Spleen (tissue), 11 donors: ENCODE results near the gene GARNL3. TPM values are rescaled to one million over a fixed set of nuclear protein-coding genes. Genes with fewer than 3 reads are reported as not detected.

Source experiments
- DNase-seq: peaks from one replicate; pipeline ENCODE4 v3.0.0-alpha.2; 2020
- H3K27ac ChIP-seq, 8 donors: fragments of 200-600 bp; sonication (generic) in 7 of 8; 1 replicate in 4 of 8; 2 replicates in 4 of 8; pipeline versions ENCODE4 v1.5.0 to v1.8.0; 2016 to 2021; ENCODE audit warnings: inconsistent platforms in 4 of 8, mild to moderate bottlenecking in 4 of 8, moderate library complexity in 1 of 8
- H3K27me3 ChIP-seq, 7 donors: fragments of 200-600 bp; sonication (generic) in 6 of 7; replicated peaks in 1 of 7; 1 replicate in 4 of 7; 2 replicates in 3 of 7; pipeline versions ENCODE4 v1.5.0 to v1.8.0; 2016 to 2021; ENCODE audit warnings: inconsistent platforms in 3 of 7, mild to moderate bottlenecking in 1 of 7
- H3K36me3 ChIP-seq, 6 donors: fragments of 200-600 bp; sonication (generic) in 5 of 6; 1 replicate in 4 of 6; 2 replicates in 2 of 6; pipeline versions ENCODE4 v1.5.0 to v1.8.0; 2016 to 2021; ENCODE audit warnings: inconsistent platforms in 2 of 6
- H3K4me1 ChIP-seq, 6 donors: fragments of 200-600 bp; sonication (generic) in 5 of 6; 1 replicate in 3 of 6; 2 replicates in 3 of 6; pipeline versions ENCODE4 v1.5.0 to v1.8.0; 2016 to 2021; ENCODE audit warnings: inconsistent platforms in 3 of 6
- H3K4me3 ChIP-seq, 8 donors: fragments of 200-600 bp; sonication (generic) in 7 of 8; 1 replicate in 4 of 8; 2 replicates in 4 of 8; pipeline versions ENCODE4 v1.5.0 to v1.8.0; 2016 to 2021; ENCODE audit warnings: inconsistent platforms in 4 of 8, mild to moderate bottlenecking in 4 of 8, moderate library complexity in 2 of 8
- H3K9me3 ChIP-seq, 8 donors: fragments of 200-600 bp; sonication (generic) in 7 of 8; 1 replicate in 4 of 8; 2 replicates in 4 of 8; pipeline versions ENCODE4 v1.5.0 to v1.8.0; 2016 to 2021; ENCODE audit warnings: inconsistent platforms in 4 of 8
- CTCF ChIP-seq, 11 experiments: fragments of 200-600 bp in 7 of 11; fragments of 450-650 bp in 4 of 11; sonication (generic) in 4 of 11; IDR thresholded peaks in 8 of 11; conservative IDR thresholded peaks in 3 of 11; 1 replicate in 7 of 11; 2 replicates in 4 of 11; pipeline versions ENCODE4 v1.4.0 to v1.8.0; 2016 to 2021; ENCODE audit warnings: antibody characterized with exemption in 11 of 11, inconsistent platforms in 4 of 11, mild to moderate bottlenecking in 1 of 11
- POLR2A ChIP-seq, 3 donors: fragments of 450-650 bp; IDR thresholded peaks; one replicate each; pipeline ENCODE4 v1.5.1; 2017; ENCODE audit warnings: antibody characterized with exemption in 3 of 3, mild to moderate bottlenecking in 1 of 3
- POLR2AphosphoS5 ChIP-seq, 3 donors: sonication (generic); formaldehyde crosslinking; IDR thresholded peaks; one replicate each; pipeline ENCODE4 v1.5.1; 2017; ENCODE audit warnings: antibody characterized with exemption in 3 of 3
- WGBS, 5 donors: extraction: QIAGEN DNeasy Blood & Tissue Kit in 3 of 5; methylation state at CpG; one replicate each; pipeline versions ENCODE4 v1.1.5 to v1.1.7; 2013 to 2018; 5-methylcytosine and 5-hydroxymethylcytosine counted together
- intact Hi-C: fragments of 100-400 bp; cut with DNase I; formaldehyde crosslinking; loops from one replicate; pipeline ENCODE4 v1.15.0; 2023; ENCODE audit warnings: low total_unique reads
- polyA plus RNA-seq, 3 donors: library from polyadenylated mRNA; stranded (reverse); fragments of 200-250 nt; gene quantifications; one replicate each; pipeline ENCODE4 v1.2.1, GENCODE V29; 2013
- total RNA-seq, 7 donors: library from RNA; depleted of rRNA in 3 of 7; stranded (reverse); fragments of >200 nt in 3 of 7; fragmentation: NEBNext Ultra II Directional in 4 of 7; extraction: Animal tissue kit (Norgen Biotek cat#: 25700) in 4 of 7; gene quantifications; one replicate each; pipeline versions ENCODE4 v1.1.0 to v1.2.1, GENCODE V29; 2016 to 2021
- donor health status: healthy with polysubstance abuse.
- donor health status: DM: no; HTN: no; CAD: no; lungs with moderate emphysema.
- donor health status: DM: no; HTN: no; CAD: no.
- donor health status: Bipolar disorder and iron deficiency.
- donor health status: healthy.
- donor health status: DM: no; HTN: no; CAD: no.
- donor health status: DM: yes; HTN: yes; CAD: no.

The GARNL3 gene
- total and polyA plus RNA-seq, 10 donors, result 2.1 to 14.7 (median 10.0) TPM

- TF ChIP-seq POLR2AphosphoS5 (IDR thresholded peaks at IDR 0.05) (no peak), POLR2A (IDR thresholded peaks at IDR 0.05) (no peak), CTCF (IDR thresholded peaks at IDR 0.05 in 8 of 11, conservative IDR thresholded peaks at IDR 0.05 in 3 of 11) (no peak)
- Histone ChIP-seq H3K4me1 (peaks cover 0 to 10% (median 2%) of the 10 kb centered on the region in 6 donors), H3K9me3 (no peaks in the 10 kb centered on the region), H3K27me3 (no peaks in the 10 kb centered on the region), H3K36me3 (peaks cover 0 to 24% (median 0%) of the 10 kb centered on the region in 6 donors), H3K27ac (no peak overlapping the region), H3K4me3 (no peak overlapping the region)
- intact Hi-C loops, result no loop called here
- 76 to 89% (median 88%) methylated on average over 3 of the region's 3 CpGs; no CpG with 5 or more reads in 1 of the 5 donors for WGBS, 5 donors
- DNase-seq, result no peak
These were observed 93.5 kb downstream of the GARNL3 start for GRCh38 chr9:127358023-127358535.

- intact Hi-C loops, result no loop called here
- TF ChIP-seq POLR2AphosphoS5 (IDR thresholded peaks at IDR 0.05) (no peak), CTCF (IDR thresholded peaks at IDR 0.05 in 8 of 11, conservative IDR thresholded peaks at IDR 0.05 in 3 of 11) (no peak), POLR2A (IDR thresholded peaks at IDR 0.05) (no peak)
- no peak for DNase-seq
- Histone ChIP-seq H3K27ac (peak overlapping the region in 1 of 8 donors; percentile 41), H3K4me3 (no peak overlapping the region), H3K9me3 (no peaks in the 10 kb centered on the region), H3K36me3 (peaks cover 0 to 24% (median 0%) of the 10 kb centered on the region in 6 donors), H3K4me1 (peaks cover 0 to 10% (median 2%) of the 10 kb centered on the region in 6 donors), H3K27me3 (no peaks in the 10 kb centered on the region)
- WGBS, 5 donors, result 90 to 95% (median 94%) methylated on average over 1 to 3 of the region's 3 CpGs
These were observed 94.2 kb downstream of the GARNL3 start for GRCh38 chr9:127358770-127359169.

- H3K27ac ChIP-seq, result peak overlapping the region in 1 of 8 donors; percentile 41
- TF ChIP-seq CTCF (IDR thresholded peaks at IDR 0.05 in 8 of 11, conservative IDR thresholded peaks at IDR 0.05 in 3 of 11) (no peak), POLR2AphosphoS5 (IDR thresholded peaks at IDR 0.05) (no peak), POLR2A (IDR thresholded peaks at IDR 0.05) (no peak)
- peaks cover 0 to 26% (median 0%) of the 10 kb centered on the region in 6 donors for H3K36me3 ChIP-seq
- no peak for DNase-seq
- H3K9me3 ChIP-seq, result no peaks in the 10 kb centered on the region
- intact Hi-C loops, result no loop called here
- no peak overlapping the region for H3K4me3 ChIP-seq
- H3K27me3 ChIP-seq, result no peaks in the 10 kb centered on the region
- WGBS, 5 donors, result 67 to 83% (median 75%) methylated on average over 8 of the region's 8 CpGs
- H3K4me1 ChIP-seq, result peaks cover 0 to 10% (median 2%) of the 10 kb centered on the region in 6 donors
These were observed 95.7 kb downstream of the GARNL3 start for GRCh38 chr9:127360250-127360649.

GRCh38 chr9:127360829-127361228, 96.3 kb downstream of the GARNL3 start:
- Histone ChIP-seq H3K9me3 (no peaks in the 10 kb centered on the region), H3K27ac (peak overlapping the region in 1 of 8 donors; percentile 41), H3K4me3 (no peak overlapping the region), H3K4me1 (peaks cover 0 to 10% (median 2%) of the 10 kb centered on the region in 6 donors), H3K36me3 (peaks cover 0 to 25% (median 0%) of the 10 kb centered on the region in 6 donors), H3K27me3 (no peaks in the 10 kb centered on the region)
- 40 to 70% (median 63%) methylated on average over 1 to 2 of the region's 2 CpGs for WGBS, 5 donors
- TF ChIP-seq POLR2A (IDR thresholded peaks at IDR 0.05) (no peak), CTCF (IDR thresholded peaks at IDR 0.05 in 8 of 11, conservative IDR thresholded peaks at IDR 0.05 in 3 of 11) (no peak), POLR2AphosphoS5 (IDR thresholded peaks at IDR 0.05) (no peak)
- intact Hi-C loops, result no loop called here
- no peak for DNase-seq
